WTC11 (cell line): Measurements from ENCODE around the gene CPEB3. TPM values are rescaled to one million over a fixed set of nuclear protein-coding genes. Genes with fewer than 3 reads are reported as not detected.
"Not testable (repeated sequence)": the region's sequence is repeated elsewhere in the genome, so short reads cannot be mapped to it uniquely, and the experiment has no call there.

Experiments
- ATAC-seq: fragments of 200-7000 bp; cut with Tn5 transposase; 2 replicates; pipeline ENCODE4 v1.10.0; 2021; ENCODE audit warnings: mild to moderate bottlenecking, moderate library complexity
- CTCF ChIA-PET: fragments of 300-600 bp; sonication (Branson Sonifier 250); formaldehyde crosslinking; loops from one replicate; lab custom pipeline; 2021; ENCODE audit warnings: antibody characterized with exemption; lab: Charles Lee
- POLR2A ChIA-PET: fragments of 350-600 bp; sonication (Branson Sonifier 250); formaldehyde crosslinking; loops from one replicate; lab custom pipeline; 2021; ENCODE audit warnings: antibody characterized with exemption; lab: Charles Lee
- DNase-seq: peaks from one replicate; pipeline ENCODE4 v3.0.0; 2021; ENCODE audit warnings: low spot score
- H3K27ac Mint-ChIP-seq: 2 replicates; pipeline ENCODE4 v1.8.0; 2021; ENCODE audit warnings: mixed read lengths
- H3K27me3 Mint-ChIP-seq: 2 replicates; pipeline ENCODE4 v1.8.0; 2021; ENCODE audit warnings: low read depth, mild to moderate bottlenecking, moderate library complexity, mixed read lengths
- H3K36me3 Mint-ChIP-seq: 2 replicates; pipeline ENCODE4 v1.8.0; 2021; ENCODE audit warnings: mixed read lengths
- H3K4me1 Mint-ChIP-seq: 2 replicates; pipeline ENCODE4 v1.8.0; 2022; ENCODE audit warnings: mixed read lengths
- H3K4me3 Mint-ChIP-seq: 2 replicates; pipeline ENCODE4 v1.8.0; 2021; ENCODE audit warnings: mild to moderate bottlenecking, moderate library complexity, mixed read lengths
- H3K9me3 Mint-ChIP-seq: 2 replicates; pipeline ENCODE4 v1.8.0; 2021; ENCODE audit warnings: mixed read lengths
- EMX1 ChIP-seq: fragments of 250-450 bp; sonication (Bioruptor Pico); IDR thresholded peaks from 2 replicates; pipeline ENCODE4 v1.8.0; 2021; ENCODE audit warnings: mild to moderate bottlenecking
- FOXJ3 ChIP-seq: sonication (generic); formaldehyde crosslinking; IDR thresholded peaks from 2 replicates; pipeline ENCODE4 v1.9.0; 2021; ENCODE audit warnings: missing genetic modification reagents, mild to moderate bottlenecking, borderline replicate concordance
- KAT7 ChIP-seq: sonication (generic); formaldehyde crosslinking; IDR thresholded peaks from 2 replicates; pipeline ENCODE4 v1.8.1; 2023; ENCODE audit warnings: missing genetic modification reagents, mild to moderate bottlenecking, borderline replicate concordance
- NR3C1 ChIP-seq: sonication (generic); formaldehyde crosslinking; conservative IDR thresholded peaks from 2 replicates; pipeline ENCODE4 v1.8.1; 2023; ENCODE audit warnings: low read depth, mild to moderate bottlenecking, missing genetic modification reagents
- TEAD1 ChIP-seq: sonication (generic); formaldehyde crosslinking; IDR thresholded peaks from 2 replicates; pipeline ENCODE4 v1.8.0; 2022; ENCODE audit warnings: mild to moderate bottlenecking, missing genetic modification reagents
- TEAD4 ChIP-seq: sonication (generic); formaldehyde crosslinking; IDR thresholded peaks from 2 replicates; pipeline ENCODE4 v1.8.0; 2022; ENCODE audit warnings: mild to moderate bottlenecking, missing genetic modification reagents
- TP53 ChIP-seq: sonication (generic); formaldehyde crosslinking; IDR thresholded peaks from 2 replicates; pipeline ENCODE4 v1.8.1; 2023; ENCODE audit warnings: mild to moderate bottlenecking, missing genetic modification reagents
- ZNF232 ChIP-seq: sonication (generic); formaldehyde crosslinking; IDR thresholded peaks from 2 replicates; pipeline ENCODE4 v1.8.0; 2022; ENCODE audit warnings: mild to moderate bottlenecking, missing genetic modification reagents
- ZNF263 ChIP-seq: sonication (generic); formaldehyde crosslinking; IDR thresholded peaks from 2 replicates; pipeline ENCODE4 v1.8.1; 2022; ENCODE audit warnings: low read depth, mild to moderate bottlenecking, moderate library complexity, missing genetic modification reagents
- ZNF671 ChIP-seq: fragments of 250-450 bp; sonication (Bioruptor Pico); IDR thresholded peaks from 2 replicates; pipeline ENCODE4 v1.8.0; 2021; ENCODE audit warnings: mild to moderate bottlenecking
- total RNA-seq: library from RNA; stranded (reverse); gene quantifications from 3 replicates; pipeline ENCODE4 v1.2.3, GENCODE V29; 2021
- TF ChIP-seq, protein P1 (sequence below): sonication (generic); formaldehyde crosslinking; IDR thresholded peaks from 2 replicates; pipeline ENCODE4 v1.8.0; 2023; ENCODE audit warnings: missing genetic modification reagents
- TF ChIP-seq, protein P2 (sequence below): fragments of 250-450 bp; sonication (Bioruptor Pico); IDR thresholded peaks from 2 replicates; pipeline ENCODE4 v1.9.0; 2021; ENCODE audit warnings: mild to moderate bottlenecking, borderline replicate concordance
- TF ChIP-seq, protein P3 (sequence below): sonication (generic); formaldehyde crosslinking; IDR thresholded peaks from 2 replicates; pipeline ENCODE4 v1.8.1; 2022; ENCODE audit warnings: mild to moderate bottlenecking, missing genetic modification reagents, moderate library complexity, borderline replicate concordance
- TF ChIP-seq, protein P4 (sequence below): sonication (generic); formaldehyde crosslinking; IDR thresholded peaks from 2 replicates; pipeline ENCODE4 v1.8.0; 2022; ENCODE audit warnings: mild to moderate bottlenecking, missing genetic modification reagents
- TF ChIP-seq, protein P5 (sequence below): sonication (generic); formaldehyde crosslinking; IDR thresholded peaks from 2 replicates; pipeline ENCODE4 v1.8.1; 2023; ENCODE audit warnings: mild to moderate bottlenecking, missing genetic modification reagents
- TF ChIP-seq, protein P6 (sequence below): sonication (generic); formaldehyde crosslinking; IDR thresholded peaks from 2 replicates; pipeline ENCODE4 v1.8.1; 2023; ENCODE audit warnings: mild to moderate bottlenecking, missing genetic modification reagents, moderate library complexity
- TF ChIP-seq, protein P7 (sequence below): sonication (generic); formaldehyde crosslinking; IDR thresholded peaks from 2 replicates; pipeline ENCODE4 v1.8.0; 2023; ENCODE audit warnings: mild to moderate bottlenecking, missing genetic modification reagents

Gene CPEB3
- total RNA-seq, 1 experiment from 2014 or later = 2.4 TPM

DNA sequence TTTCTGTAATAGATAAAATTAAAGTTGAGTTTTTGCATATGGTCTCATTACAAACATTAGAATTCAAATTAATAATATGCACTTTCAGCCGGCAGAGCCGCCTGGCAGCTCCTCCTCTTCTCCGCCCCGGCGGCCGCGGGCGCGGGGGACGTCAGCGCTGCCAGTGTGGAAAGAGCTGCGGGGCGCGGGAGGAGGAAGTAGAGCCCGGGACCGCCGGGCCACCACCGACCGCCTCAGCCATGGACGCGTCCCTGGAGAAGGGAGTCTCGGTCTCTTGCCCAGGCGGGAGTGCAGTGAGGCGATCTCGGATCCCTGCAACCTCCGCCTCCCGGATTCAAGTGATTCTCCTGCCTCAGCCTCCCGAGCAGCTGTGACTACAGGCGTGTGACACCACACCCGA lies 176.0 kb downstream of the CPEB3 start:
- DNase-seq, H3K27me3 Mint-ChIP-seq, POLR2A ChIA-PET, H3K36me3 Mint-ChIP-seq, H3K4me3 Mint-ChIP-seq, ATAC-seq, H3K4me1 Mint-ChIP-seq, CTCF ChIA-PET, H3K9me3 Mint-ChIP-seq, H3K27ac Mint-ChIP-seq: not testable (repeated sequence)

DNA sequence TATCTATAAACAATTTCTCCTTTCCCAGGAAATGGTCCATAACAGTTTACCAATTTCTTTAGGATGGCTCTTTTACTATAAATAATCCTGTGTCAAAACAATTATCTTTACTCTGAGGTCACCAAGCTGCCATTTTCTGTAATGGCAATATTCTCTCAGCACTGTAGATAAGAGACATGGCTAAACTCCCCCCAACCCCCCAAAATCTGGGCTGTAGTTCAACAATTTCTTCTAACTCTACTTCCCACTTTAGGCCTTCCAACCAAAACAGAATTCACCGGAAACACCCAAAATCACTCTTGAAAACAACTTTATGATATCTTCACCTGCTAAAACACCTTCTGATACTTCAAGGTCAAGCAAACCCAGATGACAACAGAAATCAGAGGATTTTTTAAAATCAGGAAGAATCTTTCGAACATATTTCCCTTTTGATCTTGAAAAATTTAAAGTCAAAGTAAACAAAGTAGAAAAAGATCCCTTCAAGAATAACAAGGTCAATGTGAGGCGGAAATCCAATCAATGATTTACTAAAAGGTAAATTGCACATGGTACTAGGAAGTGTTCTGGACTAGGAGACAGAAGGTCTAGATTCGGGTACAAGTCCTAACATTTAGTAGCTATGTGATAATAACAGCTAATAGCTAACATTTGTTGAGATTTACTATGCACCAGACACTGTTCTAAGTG lies 176.8 kb downstream of the CPEB3 start:
- no peak for DNase-seq
- no peaks in the 10 kb centered on the region for H3K9me3 Mint-ChIP-seq
- TF ChIP-seq TEAD4 (no peak), NR3C1 (CRISPR knock-in tag) (no peak)
- TF ChIP-seq, protein P1, sequence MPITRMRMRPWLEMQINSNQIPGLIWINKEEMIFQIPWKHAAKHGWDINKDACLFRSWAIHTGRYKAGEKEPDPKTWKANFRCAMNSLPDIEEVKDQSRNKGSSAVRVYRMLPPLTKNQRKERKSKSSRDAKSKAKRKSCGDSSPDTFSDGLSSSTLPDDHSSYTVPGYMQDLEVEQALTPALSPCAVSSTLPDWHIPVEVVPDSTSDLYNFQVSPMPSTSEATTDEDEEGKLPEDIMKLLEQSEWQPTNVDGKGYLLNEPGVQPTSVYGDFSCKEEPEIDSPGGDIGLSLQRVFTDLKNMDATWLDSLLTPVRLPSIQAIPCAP (CRISPR knock-in tag) = no peak
- TF ChIP-seq, protein P2, sequence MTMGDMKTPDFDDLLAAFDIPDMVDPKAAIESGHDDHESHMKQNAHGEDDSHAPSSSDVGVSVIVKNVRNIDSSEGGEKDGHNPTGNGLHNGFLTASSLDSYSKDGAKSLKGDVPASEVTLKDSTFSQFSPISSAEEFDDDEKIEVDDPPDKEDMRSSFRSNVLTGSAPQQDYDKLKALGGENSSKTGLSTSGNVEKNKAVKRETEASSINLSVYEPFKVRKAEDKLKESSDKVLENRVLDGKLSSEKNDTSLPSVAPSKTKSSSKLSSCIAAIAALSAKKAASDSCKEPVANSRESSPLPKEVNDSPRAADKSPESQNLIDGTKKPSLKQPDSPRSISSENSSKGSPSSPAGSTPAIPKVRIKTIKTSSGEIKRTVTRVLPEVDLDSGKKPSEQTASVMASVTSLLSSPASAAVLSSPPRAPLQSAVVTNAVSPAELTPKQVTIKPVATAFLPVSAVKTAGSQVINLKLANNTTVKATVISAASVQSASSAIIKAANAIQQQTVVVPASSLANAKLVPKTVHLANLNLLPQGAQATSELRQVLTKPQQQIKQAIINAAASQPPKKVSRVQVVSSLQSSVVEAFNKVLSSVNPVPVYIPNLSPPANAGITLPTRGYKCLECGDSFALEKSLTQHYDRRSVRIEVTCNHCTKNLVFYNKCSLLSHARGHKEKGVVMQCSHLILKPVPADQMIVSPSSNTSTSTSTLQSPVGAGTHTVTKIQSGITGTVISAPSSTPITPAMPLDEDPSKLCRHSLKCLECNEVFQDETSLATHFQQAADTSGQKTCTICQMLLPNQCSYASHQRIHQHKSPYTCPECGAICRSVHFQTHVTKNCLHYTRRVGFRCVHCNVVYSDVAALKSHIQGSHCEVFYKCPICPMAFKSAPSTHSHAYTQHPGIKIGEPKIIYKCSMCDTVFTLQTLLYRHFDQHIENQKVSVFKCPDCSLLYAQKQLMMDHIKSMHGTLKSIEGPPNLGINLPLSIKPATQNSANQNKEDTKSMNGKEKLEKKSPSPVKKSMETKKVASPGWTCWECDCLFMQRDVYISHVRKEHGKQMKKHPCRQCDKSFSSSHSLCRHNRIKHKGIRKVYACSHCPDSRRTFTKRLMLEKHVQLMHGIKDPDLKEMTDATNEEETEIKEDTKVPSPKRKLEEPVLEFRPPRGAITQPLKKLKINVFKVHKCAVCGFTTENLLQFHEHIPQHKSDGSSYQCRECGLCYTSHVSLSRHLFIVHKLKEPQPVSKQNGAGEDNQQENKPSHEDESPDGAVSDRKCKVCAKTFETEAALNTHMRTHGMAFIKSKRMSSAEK (CRISPR knock-in tag) = no peak
- TF ChIP-seq, protein P3, sequence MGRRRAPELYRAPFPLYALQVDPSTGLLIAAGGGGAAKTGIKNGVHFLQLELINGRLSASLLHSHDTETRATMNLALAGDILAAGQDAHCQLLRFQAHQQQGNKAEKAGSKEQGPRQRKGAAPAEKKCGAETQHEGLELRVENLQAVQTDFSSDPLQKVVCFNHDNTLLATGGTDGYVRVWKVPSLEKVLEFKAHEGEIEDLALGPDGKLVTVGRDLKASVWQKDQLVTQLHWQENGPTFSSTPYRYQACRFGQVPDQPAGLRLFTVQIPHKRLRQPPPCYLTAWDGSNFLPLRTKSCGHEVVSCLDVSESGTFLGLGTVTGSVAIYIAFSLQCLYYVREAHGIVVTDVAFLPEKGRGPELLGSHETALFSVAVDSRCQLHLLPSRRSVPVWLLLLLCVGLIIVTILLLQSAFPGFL (CRISPR knock-in tag) = no peak
- TF ChIP-seq, all 79 proteins: peak for 0
- Mint-ChIP-seq H3K36me3 (no peaks in the 10 kb centered on the region), H3K4me1 (no peaks in the 10 kb centered on the region), H3K4me3 (no peak overlapping the region), H3K27me3 (no peaks in the 10 kb centered on the region), H3K27ac (no peak overlapping the region)
- no peak for ATAC-seq
- POLR2A ChIA-PET = no interaction called here
- CTCF ChIA-PET = no interaction called here

DNA sequence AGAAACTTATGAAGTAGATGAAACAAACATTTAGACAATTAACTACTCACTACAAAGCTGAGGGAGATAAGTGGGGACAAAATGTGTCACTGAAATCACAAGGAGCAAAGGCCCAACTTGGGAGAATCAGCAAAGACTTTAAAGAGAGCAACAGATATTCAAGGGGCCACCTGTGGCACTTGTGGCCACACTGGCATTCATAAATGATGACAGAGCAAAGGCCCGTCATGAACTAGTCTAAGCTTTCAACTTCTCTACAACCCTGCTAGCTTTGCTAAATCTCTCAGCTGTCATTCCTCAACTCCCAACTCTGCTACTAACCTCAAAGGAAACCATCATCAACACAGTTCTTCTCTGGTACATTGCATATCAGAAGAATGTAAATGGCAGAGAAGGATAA lies 178.4 kb downstream of the CPEB3 start:
- DNase-seq (no peak), ATAC-seq (no peak)
- Mint-ChIP-seq H3K27ac (no peak overlapping the region), H3K9me3 (no peaks in the 10 kb centered on the region), H3K27me3 (no peaks in the 10 kb centered on the region), H3K4me3 (no peak overlapping the region), H3K4me1 (no peaks in the 10 kb centered on the region), H3K36me3 (no peaks in the 10 kb centered on the region)
- ChIA-PET CTCF (interaction anchor here (1.2 kb wide), 1 partner anchor 104 kb away, joined by 4 read pairs; no protein-coding TSS in a partner anchor), POLR2A (no interaction called here)
- no peak for TF ChIP-seq TEAD1 (CRISPR knock-in tag)
- TF ChIP-seq TEAD4 = no peak
- TF ChIP-seq, protein P4, sequence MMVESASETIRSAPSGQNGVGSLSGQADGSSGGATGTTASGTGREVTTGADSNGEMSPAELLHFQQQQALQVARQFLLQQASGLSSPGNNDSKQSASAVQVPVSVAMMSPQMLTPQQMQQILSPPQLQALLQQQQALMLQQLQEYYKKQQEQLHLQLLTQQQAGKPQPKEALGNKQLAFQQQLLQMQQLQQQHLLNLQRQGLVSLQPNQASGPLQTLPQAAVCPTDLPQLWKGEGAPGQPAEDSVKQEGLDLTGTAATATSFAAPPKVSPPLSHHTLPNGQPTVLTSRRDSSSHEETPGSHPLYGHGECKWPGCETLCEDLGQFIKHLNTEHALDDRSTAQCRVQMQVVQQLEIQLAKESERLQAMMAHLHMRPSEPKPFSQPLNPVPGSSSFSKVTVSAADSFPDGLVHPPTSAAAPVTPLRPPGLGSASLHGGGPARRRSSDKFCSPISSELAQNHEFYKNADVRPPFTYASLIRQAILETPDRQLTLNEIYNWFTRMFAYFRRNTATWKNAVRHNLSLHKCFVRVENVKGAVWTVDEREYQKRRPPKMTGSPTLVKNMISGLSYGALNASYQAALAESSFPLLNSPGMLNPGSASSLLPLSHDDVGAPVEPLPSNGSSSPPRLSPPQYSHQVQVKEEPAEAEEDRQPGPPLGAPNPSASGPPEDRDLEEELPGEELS (CRISPR knock-in tag) = no peak
- TF ChIP-seq, protein P5, sequence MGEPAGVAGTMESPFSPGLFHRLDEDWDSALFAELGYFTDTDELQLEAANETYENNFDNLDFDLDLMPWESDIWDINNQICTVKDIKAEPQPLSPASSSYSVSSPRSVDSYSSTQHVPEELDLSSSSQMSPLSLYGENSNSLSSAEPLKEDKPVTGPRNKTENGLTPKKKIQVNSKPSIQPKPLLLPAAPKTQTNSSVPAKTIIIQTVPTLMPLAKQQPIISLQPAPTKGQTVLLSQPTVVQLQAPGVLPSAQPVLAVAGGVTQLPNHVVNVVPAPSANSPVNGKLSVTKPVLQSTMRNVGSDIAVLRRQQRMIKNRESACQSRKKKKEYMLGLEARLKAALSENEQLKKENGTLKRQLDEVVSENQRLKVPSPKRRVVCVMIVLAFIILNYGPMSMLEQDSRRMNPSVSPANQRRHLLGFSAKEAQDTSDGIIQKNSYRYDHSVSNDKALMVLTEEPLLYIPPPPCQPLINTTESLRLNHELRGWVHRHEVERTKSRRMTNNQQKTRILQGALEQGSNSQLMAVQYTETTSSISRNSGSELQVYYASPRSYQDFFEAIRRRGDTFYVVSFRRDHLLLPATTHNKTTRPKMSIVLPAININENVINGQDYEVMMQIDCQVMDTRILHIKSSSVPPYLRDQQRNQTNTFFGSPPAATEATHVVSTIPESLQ = no peak
- no peak for TF ChIP-seq KAT7
- TF ChIP-seq ZNF263 (CRISPR knock-in tag) = no peak
- TF ChIP-seq, protein P6, sequence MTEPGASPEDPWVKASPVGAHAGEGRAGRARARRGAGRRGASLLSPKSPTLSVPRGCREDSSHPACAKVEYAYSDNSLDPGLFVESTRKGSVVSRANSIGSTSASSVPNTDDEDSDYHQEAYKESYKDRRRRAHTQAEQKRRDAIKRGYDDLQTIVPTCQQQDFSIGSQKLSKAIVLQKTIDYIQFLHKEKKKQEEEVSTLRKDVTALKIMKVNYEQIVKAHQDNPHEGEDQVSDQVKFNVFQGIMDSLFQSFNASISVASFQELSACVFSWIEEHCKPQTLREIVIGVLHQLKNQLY (CRISPR knock-in tag) = no peak
- no peak for TF ChIP-seq TP53
- TF ChIP-seq ZNF671 (CRISPR knock-in tag) = no peak
- TF ChIP-seq FOXJ3 (CRISPR knock-in tag) = no peak
- no peak for TF ChIP-seq NR3C1 (CRISPR knock-in tag)
- TF ChIP-seq, protein P7, sequence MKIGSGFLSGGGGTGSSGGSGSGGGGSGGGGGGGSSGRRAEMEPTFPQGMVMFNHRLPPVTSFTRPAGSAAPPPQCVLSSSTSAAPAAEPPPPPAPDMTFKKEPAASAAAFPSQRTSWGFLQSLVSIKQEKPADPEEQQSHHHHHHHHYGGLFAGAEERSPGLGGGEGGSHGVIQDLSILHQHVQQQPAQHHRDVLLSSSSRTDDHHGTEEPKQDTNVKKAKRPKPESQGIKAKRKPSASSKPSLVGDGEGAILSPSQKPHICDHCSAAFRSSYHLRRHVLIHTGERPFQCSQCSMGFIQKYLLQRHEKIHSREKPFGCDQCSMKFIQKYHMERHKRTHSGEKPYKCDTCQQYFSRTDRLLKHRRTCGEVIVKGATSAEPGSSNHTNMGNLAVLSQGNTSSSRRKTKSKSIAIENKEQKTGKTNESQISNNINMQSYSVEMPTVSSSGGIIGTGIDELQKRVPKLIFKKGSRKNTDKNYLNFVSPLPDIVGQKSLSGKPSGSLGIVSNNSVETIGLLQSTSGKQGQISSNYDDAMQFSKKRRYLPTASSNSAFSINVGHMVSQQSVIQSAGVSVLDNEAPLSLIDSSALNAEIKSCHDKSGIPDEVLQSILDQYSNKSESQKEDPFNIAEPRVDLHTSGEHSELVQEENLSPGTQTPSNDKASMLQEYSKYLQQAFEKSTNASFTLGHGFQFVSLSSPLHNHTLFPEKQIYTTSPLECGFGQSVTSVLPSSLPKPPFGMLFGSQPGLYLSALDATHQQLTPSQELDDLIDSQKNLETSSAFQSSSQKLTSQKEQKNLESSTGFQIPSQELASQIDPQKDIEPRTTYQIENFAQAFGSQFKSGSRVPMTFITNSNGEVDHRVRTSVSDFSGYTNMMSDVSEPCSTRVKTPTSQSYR (CRISPR knock-in tag) = no peak
- no peak for TF ChIP-seq ZNF232 (CRISPR knock-in tag)
- TF ChIP-seq EMX1 (CRISPR knock-in tag) = no peak
